DMS114 treated with DMSO at 0.1 percent for 48 hours (cell line): ENCODE results near the gene LTB4R.
A peak's percentile ranks its signal among the peaks of the same experiment; 100 is the strongest.

ENCODE experiments used
- DNase-seq: peaks from one replicate; lab custom pipeline; 2025; ENCODE audit not compliant: unreplicated experiment; lab: John Stamatoyannopoulos, UW

Gene LTB4R

GRCh38 chr14:24299255-24300191, 11.8 kb upstream of the LTB4R start, which contains the start of the genes DHRS1 and NOP9:
DHRS1 (minus strand) TSS chr14:24299780; CDS start chr14:24299106, 674 bp downstream.
NOP9 (plus strand) TSS chr14:24299850; CDS start chr14:24299955, 105 bp downstream.
- peak; percentile 48 for DNase-seq

- DNase-seq: no peak
Measured at GRCh38 chr14:24300326-24300980, 10.8 kb upstream of the LTB4R start.

GRCh38 chr14:24304019-24304387, 7.3 kb upstream of the LTB4R start:
- no peak for DNase-seq

- DNase-seq: no peak
Measured at GRCh38 chr14:24307156-24307574, 4.1 kb upstream of the LTB4R start.

GRCh38 chr14:24307575-24308341, 3.5 kb upstream of the LTB4R start, which contains the start of gene CIDEB:
CIDEB (minus strand) TSS chr14:24307977; CDS start chr14:24307858, 119 bp downstream.
- peak; percentile 27 for DNase-seq

- no peak for DNase-seq
Measured at GRCh38 chr14:24308342-24309124, 2.8 kb upstream of the LTB4R start.

GRCh38 chr14:24309538-24310264, 1.6 kb upstream of the LTB4R start, which contains the start of gene LTB4R2:
LTB4R2 (plus strand) TSS chr14:24310140; CDS start chr14:24310665, 525 bp downstream.
- no peak for DNase-seq

- DNase-seq: no peak
Measured at GRCh38 chr14:24310265-24310645, 1.0 kb upstream of the LTB4R start.

GRCh38 chr14:24311837-24312615, 724 bp downstream of the LTB4R start:
- no peak for DNase-seq

GRCh38 chr14:24312736-24313507, 1.6 kb downstream of the LTB4R start:
- DNase-seq: no peak

GRCh38 chr14:24313913-24314312, 2.6 kb downstream of the LTB4R start:
- DNase-seq: no peak

- no peak for DNase-seq
Measured at GRCh38 chr14:24314377-24315193, 3.3 kb downstream of the LTB4R start.

- no peak for DNase-seq
Measured at GRCh38 chr14:24315243-24315806, 4.0 kb downstream of the LTB4R start.

GRCh38 chr14:24315807-24316596, 4.7 kb downstream of the LTB4R start:
- no peak for DNase-seq

- no peak for DNase-seq
Measured at GRCh38 chr14:24316597-24316950, 5.3 kb downstream of the LTB4R start.
